IMR-90 (cell line): ENCODE data around the gene ARVCF. TPM values are rescaled to one million over a fixed set of nuclear protein-coding genes. Genes with fewer than 3 reads are reported as not detected.

ENCODE experiments used
- ATAC-seq: fragments of 200-7000 bp; cut with Tn5 transposase; 2 replicates; pipeline ENCODE4 v1.9.1; 2020; ENCODE audit warnings: low read depth, mild to moderate bottlenecking, moderate library complexity
- BruUV-seq: library from RNA; stranded (reverse); fragments of 400-500 nt; replicated peaks from 2 replicates; lab custom pipeline; 2021; lab: Mats Ljungman, UMichigan
- CTCF ChIA-PET: fragments of 300-600 bp; formaldehyde crosslinking; extraction: SDS; loops from one replicate; lab custom pipeline; 2021; ENCODE audit warnings: antibody characterized with exemption; lab: Yijun Ruan, JAX
- POLR2A ChIA-PET: fragments of 300-600 bp; sonication (Branson Sonifier 250); formaldehyde crosslinking; loops from one replicate; lab custom pipeline; 2022; ENCODE audit warnings: antibody characterized with exemption; ENCODE audit not compliant: unreplicated experiment; lab: Charles Lee
- DNase-seq: peaks from one replicate; pipeline ENCODE4 v3.0.0; 2013
- H2AFZ ChIP-seq: replicated peaks from 2 replicates; pipeline ENCODE3; 2013; ENCODE audit warnings: low read length, mild to moderate bottlenecking; ENCODE audit not compliant: poor library complexity
- H2AK5ac ChIP-seq: 2 replicates; pipeline ENCODE4 v1.6.1; 2013; ENCODE audit warnings: low read depth, low read length, inconsistent platforms
- H2AK9ac ChIP-seq: replicated peaks from 2 replicates; pipeline ENCODE3; 2013; ENCODE audit warnings: mild to moderate bottlenecking, low read depth, low read length, moderate library complexity; ENCODE audit not compliant: poor library complexity
- H2BK120ac ChIP-seq: 2 replicates; pipeline ENCODE4 v1.6.1; 2013; ENCODE audit warnings: low read depth, low read length, inconsistent platforms
- H2BK15ac ChIP-seq: 3 replicates; pipeline ENCODE4 v1.6.1; 2013; ENCODE audit warnings: low read depth, low read length, inconsistent platforms
- H2BK20ac ChIP-seq: 2 replicates; pipeline ENCODE4 v1.6.1; 2013; ENCODE audit warnings: low read depth, mild to moderate bottlenecking, inconsistent platforms, low read length, moderate library complexity
- H2BK5ac ChIP-seq: 2 replicates; pipeline ENCODE4 v1.6.1; 2013; ENCODE audit warnings: mild to moderate bottlenecking, low read depth, low read length, inconsistent platforms; ENCODE audit not compliant: poor library complexity, severe bottlenecking
- H3K14ac ChIP-seq: replicated peaks from 2 replicates; pipeline ENCODE4 v1.6.1; 2013; ENCODE audit warnings: low read depth, low read length, inconsistent platforms
- H3K18ac ChIP-seq: 2 replicates; pipeline ENCODE4 v1.6.1; 2013; ENCODE audit warnings: low read depth, low read length, control low read depth
- H3K23ac ChIP-seq: 2 replicates; pipeline ENCODE4 v1.6.1; 2013; ENCODE audit warnings: low read depth, low read length, inconsistent platforms
- H3K27ac ChIP-seq: 2 replicates; pipeline ENCODE4 v1.5.1; 2013; ENCODE audit warnings: mild to moderate bottlenecking, control low read depth, low read length; ENCODE audit not compliant: insufficient read depth
- H3K27me3 ChIP-seq: 2 replicates; pipeline ENCODE4 v1.6.1; 2013; ENCODE audit warnings: low read length; ENCODE audit not compliant: control insufficient read depth, insufficient read depth
- H3K36me3 ChIP-seq: 2 replicates; pipeline ENCODE4 v1.6.1; 2013; ENCODE audit warnings: low read length, mixed read lengths; ENCODE audit not compliant: control insufficient read depth, insufficient read depth
- H3K4ac ChIP-seq: 2 replicates; pipeline ENCODE4 v1.6.1; 2013; ENCODE audit warnings: low read depth, low read length, inconsistent platforms
- H3K4me1 ChIP-seq: 2 replicates; pipeline ENCODE4 v1.6.1; 2013; ENCODE audit warnings: low read length, mixed read lengths; ENCODE audit not compliant: control insufficient read depth, insufficient read depth
- H3K4me2 ChIP-seq: 2 replicates; pipeline ENCODE4 v1.6.1; 2013; ENCODE audit warnings: low read depth, mild to moderate bottlenecking, control low read depth, low read length, moderate library complexity
- H3K4me3 ChIP-seq: 2 replicates; pipeline ENCODE4 v1.5.1; 2013; ENCODE audit warnings: low read depth, mild to moderate bottlenecking, control low read depth, low read length, moderate library complexity; ENCODE audit not compliant: insufficient read depth
- H3K56ac ChIP-seq: 2 replicates; pipeline ENCODE4 v1.6.1; 2013; ENCODE audit warnings: low read length, inconsistent platforms; ENCODE audit not compliant: insufficient read depth; ENCODE audit errors: extremely low read depth
- H3K79me1 ChIP-seq, 2 experiments: 2 replicates each; pipeline ENCODE4 v1.6.1; 2013; ENCODE audit warnings: low read length in 2 of 2, inconsistent platforms in 1 of 2, low read depth in 1 of 2
- H3K9ac ChIP-seq: 2 replicates; pipeline ENCODE4 v1.6.1; 2013; ENCODE audit warnings: low read depth, low read length, control low read depth
- H3K9me1 ChIP-seq: 2 replicates; pipeline ENCODE4 v1.6.1; 2013; ENCODE audit warnings: low read length, inconsistent platforms; ENCODE audit not compliant: insufficient read depth
- H3K9me3 ChIP-seq: 2 replicates; pipeline ENCODE4 v1.6.1; 2013; ENCODE audit warnings: low read length; ENCODE audit not compliant: control insufficient read depth, insufficient read depth
- H4K20me1 ChIP-seq: 2 replicates; pipeline ENCODE4 v1.6.1; 2013; ENCODE audit warnings: low read length, inconsistent platforms; ENCODE audit not compliant: insufficient read depth
- H4K5ac ChIP-seq: 2 replicates; pipeline ENCODE4 v1.6.1; 2013; ENCODE audit warnings: mild to moderate bottlenecking, low read depth, low read length, control low read depth
- H4K8ac ChIP-seq, 2 experiments: 2 replicates each; pipeline ENCODE4 v1.6.1; 2013; ENCODE audit warnings: low read depth in 2 of 2, low read length in 2 of 2, control low read depth in 1 of 2, inconsistent platforms in 1 of 2
- H4K91ac ChIP-seq: 2 replicates; pipeline ENCODE4 v1.6.1; 2013; ENCODE audit warnings: low read depth, low read length, inconsistent platforms; ENCODE audit not compliant: insufficient read depth
- BHLHE40 ChIP-seq: fragments of 150-350 bp; IDR thresholded peaks from 2 replicates; pipeline ENCODE4 v1.6.1; 2016; ENCODE audit warnings: mild to moderate bottlenecking, low read depth, low read length
- CEBPB ChIP-seq: IDR thresholded peaks from 2 replicates; pipeline ENCODE4 v1.6.1; 2012; ENCODE audit warnings: low read depth, low read length, improper control_type of control experiment
- CHD1 ChIP-seq: IDR thresholded peaks from 2 replicates; pipeline ENCODE4 v1.6.1; 2012; ENCODE audit warnings: low read depth, low read length, improper control_type of control experiment
- FOS ChIP-seq: fragments of 150-350 bp; IDR thresholded peaks from 2 replicates; pipeline ENCODE4 v1.6.1; 2016; ENCODE audit warnings: low read depth, low read length
- MAFK ChIP-seq: IDR thresholded peaks from 2 replicates; pipeline ENCODE4 v1.6.1; 2012; ENCODE audit warnings: low read depth, low read length, improper control_type of control experiment
- MXI1 ChIP-seq: IDR thresholded peaks from 2 replicates; pipeline ENCODE4 v1.6.1; 2012; ENCODE audit warnings: low read depth, mild to moderate bottlenecking, low read length, moderate library complexity, borderline replicate concordance
- NFE2L2 ChIP-seq: fragments of 150-350 bp; IDR thresholded peaks from 2 replicates; pipeline ENCODE4 v1.6.1; 2016; ENCODE audit warnings: low read depth, mild to moderate bottlenecking, low read length
- POLR2A ChIP-seq: IDR thresholded peaks from 2 replicates; pipeline ENCODE4 v1.6.1; 2012; ENCODE audit warnings: mild to moderate bottlenecking, low read depth, low read length
- RAD21 ChIP-seq: IDR thresholded peaks from 2 replicates; pipeline ENCODE4 v1.6.1; 2012; ENCODE audit warnings: low read length, improper control_type of control experiment
- RCOR1 ChIP-seq: IDR thresholded peaks from 2 replicates; pipeline ENCODE4 v1.6.1; 2012; ENCODE audit warnings: mild to moderate bottlenecking, low read length, improper control_type of control experiment; ENCODE audit not compliant: insufficient replicate concordance
- RFX5 ChIP-seq: IDR thresholded peaks from 2 replicates; pipeline ENCODE4 v1.8.0; 2012; ENCODE audit warnings: low read depth, mild to moderate bottlenecking, low read length, moderate library complexity
- SMC3 ChIP-seq: fragments of 150-350 bp; IDR thresholded peaks from 2 replicates; pipeline ENCODE4 v1.6.1; 2016; ENCODE audit warnings: low read depth, mild to moderate bottlenecking, antibody characterized with exemption, low read length, moderate library complexity
- WGBS, 2 experiments: methylation state at CpG; one replicate each; pipeline versions ENCODE4 v1.1.5 to v1.1.7; 2013; ENCODE audit warnings: missing lambda C conversion rate in 2 of 2; ENCODE audit not compliant: insufficient read length in 1 of 2; ENCODE audit errors: extremely low coverage in 2 of 2; 5-methylcytosine and 5-hydroxymethylcytosine counted together
- dilution Hi-C: fragments of 300-500 bp; cut with HindIII; formaldehyde crosslinking; loops from one replicate; pipeline ENCODE4 v1.14.3; 2018; ENCODE audit warnings: low sequenced_read_pairs; ENCODE audit not compliant: unreplicated experiment
- in situ Hi-C: fragments of 300-500 bp; cut with MboI; formaldehyde crosslinking; loops from 3 replicates; pipeline ENCODE4 v1.14.3; 2019; ENCODE audit warnings: low sequenced_read_pairs, inconsistent platforms, mixed read lengths
- intact Hi-C: fragments of 100-400 bp; cut with micrococcal nuclease; formaldehyde crosslinking; loops from 2 replicates; pipeline ENCODE4 v1.10.0; 2022
- polyA plus RNA-seq, 3 experiments: library from polyadenylated mRNA; depleted of rRNA; stranded (reverse); fragments of >200 nt; gene quantifications; 2 replicates each; pipeline ENCODE4 v1.2.3, GENCODE V29; 2012; ENCODE audit warnings: low replicate concordance in 1 of 3
- total RNA-seq: library from RNA; depleted of rRNA; stranded (reverse); fragments of >200 nt; gene quantifications from 2 replicates; pipeline ENCODE4 v1.2.3, GENCODE V29; 2012
- TF ChIP-seq, protein P1 (sequence below): conservative IDR thresholded peaks from 2 replicates; pipeline ENCODE4 v1.5.1; 2012; ENCODE audit warnings: mild to moderate bottlenecking, low read depth, low read length, improper control_type of control experiment
- TF ChIP-seq, protein P2 (sequence below): fragments of 150-350 bp; IDR thresholded peaks from 2 replicates; pipeline ENCODE4 v1.6.1; 2017; ENCODE audit warnings: mild to moderate bottlenecking, antibody characterized with exemption, low read length, low read depth

Gene ARVCF
- total and polyA plus RNA-seq, 2 of the 4 experiments (the other 2 are of a cell fraction) = 8.6 to 14.1 TPM

DNA sequence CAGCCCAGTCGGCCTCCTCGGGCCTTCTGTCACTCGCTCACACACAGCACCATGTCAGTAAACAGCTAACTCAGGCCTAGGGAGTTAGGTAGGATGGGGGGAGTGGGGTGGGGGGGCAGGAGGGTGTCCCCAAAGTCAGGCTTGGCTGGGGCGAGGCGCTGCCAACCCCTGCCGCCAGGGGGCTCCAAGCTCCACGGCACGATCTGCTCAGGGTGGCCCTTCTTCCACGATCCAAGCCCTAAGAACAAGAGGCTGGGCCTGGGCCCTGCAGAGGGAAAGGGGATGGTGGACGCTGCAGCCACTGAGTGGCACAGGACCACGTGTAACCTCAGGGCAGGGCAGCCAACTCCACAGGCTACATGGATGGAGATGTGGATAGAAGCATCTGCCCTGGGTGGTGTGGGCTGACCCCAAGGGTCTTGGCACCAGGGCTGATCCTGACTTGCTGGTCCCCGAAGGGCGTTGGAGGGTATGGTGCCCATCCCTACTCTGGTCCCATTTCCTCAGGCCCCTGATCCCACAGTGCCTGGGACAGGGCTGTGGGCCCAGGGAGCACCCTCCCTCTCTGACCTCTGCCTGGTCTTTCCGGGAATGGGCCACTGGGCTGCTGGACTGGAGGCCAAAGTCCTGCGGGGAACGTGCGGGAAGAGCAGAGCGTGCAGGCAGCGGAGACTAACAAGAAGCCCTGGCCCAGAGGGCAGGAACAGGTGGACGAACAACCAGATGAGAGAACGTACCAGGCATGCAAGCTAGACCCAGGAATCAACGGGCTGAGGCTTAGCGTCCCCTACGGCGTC, 45.9 kb downstream of the ARVCF start:
- H3K9ac ChIP-seq = no peak overlapping the region
- peaks cover 23% of the 10 kb centered on the region for H4K20me1 ChIP-seq
- H3K27ac ChIP-seq = no peak overlapping the region
- 0 out of 2 replicates have a peak overlapping the region, but pooled peaks have one; percentile 4 for H3K4ac ChIP-seq
- no peak overlapping the region for H3K4me3 ChIP-seq
- H3K23ac ChIP-seq = no peak overlapping the region
- POLR2A ChIA-PET = no interaction called here
- H3K36me3 ChIP-seq = peaks cover 56% of the 10 kb centered on the region
- peak; percentile 83 for ATAC-seq
- intact Hi-C loops (loop anchor here (1.0 kb wide), 1 partner anchor 43 kb away; no protein-coding TSS in a partner anchor), dilution Hi-C loops (no loop called here), in situ Hi-C loops (loop anchor here (5.0 kb wide), 1 partner anchor 42 kb away; no protein-coding TSS in a partner anchor)
- H3K27me3 ChIP-seq = no peaks in the 10 kb centered on the region
- no peak overlapping the region for H3K18ac ChIP-seq
- CTCF ChIA-PET = interaction anchor here (0.6 to 2.0 kb wide), 3 partner anchors 43 to 883 kb away, joined by 3 to 8 read pairs (median 3); no protein-coding TSS in a partner anchor
- H3K79me1 ChIP-seq = no peaks in the 10 kb centered on the region; a peak in 1 of 4 replicates
- H3K56ac ChIP-seq = no peak overlapping the region
- no peak overlapping the region for H2BK120ac ChIP-seq
- H2AFZ ChIP-seq = peak overlapping the region; percentile 82
- no peak overlapping the region for H2BK5ac ChIP-seq
- no peak overlapping the region for H4K91ac ChIP-seq
- H2BK15ac ChIP-seq = no peak overlapping the region
- no peak overlapping the region for H3K14ac ChIP-seq
- no peak overlapping the region for H4K8ac ChIP-seq
- H4K5ac ChIP-seq = no peak overlapping the region
- peak; percentile 51 for DNase-seq
- no peaks in the 10 kb centered on the region for H3K9me3 ChIP-seq
- peak overlapping the region; percentile 84 for H2AK9ac ChIP-seq
- H2AK5ac ChIP-seq = peak overlapping the region; percentile 86
- H2BK20ac ChIP-seq = no peak overlapping the region
- 96% methylated on average over 5 of the region's 25 CpGs; no CpG with 5 or more reads in 1 of the 2 experiments for WGBS, 2 experiments
- H3K4me2 ChIP-seq = no peak overlapping the region
- BruUV-seq = no TSS peak
- H3K4me1 ChIP-seq = 0 out of 2 replicates have a peak, but pooled peaks cover 1% of the 10 kb centered on the region
- no peaks in the 10 kb centered on the region for H3K9me1 ChIP-seq
- TF ChIP-seq, protein P1, sequence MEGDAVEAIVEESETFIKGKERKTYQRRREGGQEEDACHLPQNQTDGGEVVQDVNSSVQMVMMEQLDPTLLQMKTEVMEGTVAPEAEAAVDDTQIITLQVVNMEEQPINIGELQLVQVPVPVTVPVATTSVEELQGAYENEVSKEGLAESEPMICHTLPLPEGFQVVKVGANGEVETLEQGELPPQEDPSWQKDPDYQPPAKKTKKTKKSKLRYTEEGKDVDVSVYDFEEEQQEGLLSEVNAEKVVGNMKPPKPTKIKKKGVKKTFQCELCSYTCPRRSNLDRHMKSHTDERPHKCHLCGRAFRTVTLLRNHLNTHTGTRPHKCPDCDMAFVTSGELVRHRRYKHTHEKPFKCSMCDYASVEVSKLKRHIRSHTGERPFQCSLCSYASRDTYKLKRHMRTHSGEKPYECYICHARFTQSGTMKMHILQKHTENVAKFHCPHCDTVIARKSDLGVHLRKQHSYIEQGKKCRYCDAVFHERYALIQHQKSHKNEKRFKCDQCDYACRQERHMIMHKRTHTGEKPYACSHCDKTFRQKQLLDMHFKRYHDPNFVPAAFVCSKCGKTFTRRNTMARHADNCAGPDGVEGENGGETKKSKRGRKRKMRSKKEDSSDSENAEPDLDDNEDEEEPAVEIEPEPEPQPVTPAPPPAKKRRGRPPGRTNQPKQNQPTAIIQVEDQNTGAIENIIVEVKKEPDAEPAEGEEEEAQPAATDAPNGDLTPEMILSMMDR = peak; percentile 83
- TF ChIP-seq RFX5 (no peak), CHD1 (no peak), MAFK (no peak), RCOR1 (no peak), SMC3 (peak; percentile 85), POLR2A (no peak), NFE2L2 (no peak), RAD21 (peak; percentile 88), CEBPB (no peak), BHLHE40 (no peak), MXI1 (no peak), FOS (no peak)
- TF ChIP-seq, protein P2, sequence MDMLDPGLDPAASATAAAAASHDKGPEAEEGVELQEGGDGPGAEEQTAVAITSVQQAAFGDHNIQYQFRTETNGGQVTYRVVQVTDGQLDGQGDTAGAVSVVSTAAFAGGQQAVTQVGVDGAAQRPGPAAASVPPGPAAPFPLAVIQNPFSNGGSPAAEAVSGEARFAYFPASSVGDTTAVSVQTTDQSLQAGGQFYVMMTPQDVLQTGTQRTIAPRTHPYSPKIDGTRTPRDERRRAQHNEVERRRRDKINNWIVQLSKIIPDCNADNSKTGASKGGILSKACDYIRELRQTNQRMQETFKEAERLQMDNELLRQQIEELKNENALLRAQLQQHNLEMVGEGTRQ = no peak
